GM12891 (cell line): ENCODE measurements around the gene HDAC4.
A peak's percentile ranks its signal among the peaks of the same experiment; 100 is the strongest.

Experiments used
- DNase-seq: peaks from one replicate; pipeline ENCODE4 v3.0.0; 2011; ENCODE audit warnings: low spot score; ENCODE audit not compliant: insufficient read length
- FAIRE-seq: peaks from 2 replicates; lab custom pipeline; 2011; peaks lifted over from hg19 to GRCh38; lab: Jason Lieb, UNC
- PAX5 ChIP-seq: IDR thresholded peaks from 2 replicates; pipeline ENCODE4 v1.6.1; 2011; ENCODE audit warnings: low read length, moderate library complexity, mild to moderate bottlenecking; ENCODE audit not compliant: insufficient read depth, severe bottlenecking
- POLR2A ChIP-seq: IDR thresholded peaks from 2 replicates; pipeline ENCODE4 v1.6.1; 2011; ENCODE audit warnings: low read depth, low read length, control low read depth
- POLR2AphosphoS5 ChIP-seq: IDR thresholded peaks from 2 replicates; pipeline ENCODE4 v1.6.1; 2011; ENCODE audit warnings: low read depth, low read length, control low read depth
- POU2F2 ChIP-seq: IDR thresholded peaks from 2 replicates; pipeline ENCODE4 v1.6.1; 2011; ENCODE audit warnings: low read depth, mild to moderate bottlenecking, control low read depth, low read length, moderate library complexity
- SPI1 ChIP-seq: IDR thresholded peaks from 2 replicates; pipeline ENCODE4 v1.6.1; 2011; ENCODE audit warnings: low read depth, low read length, control low read depth
- TAF1 ChIP-seq: IDR thresholded peaks from 2 replicates; pipeline ENCODE4 v1.6.1; 2011; ENCODE audit warnings: low read depth, low read length, control low read depth

HDAC4 gene

GRCh38 chr2:239252393-239252792, 148.4 kb downstream of the HDAC4 start:
- DNase-seq (no peak), FAIRE-seq (no peak)
- TF ChIP-seq TAF1 (no peak), POLR2A (no peak), SPI1 (no peak), POU2F2 (no peak)

- peak; percentile 28 for FAIRE-seq
Observed at GRCh38 chr2:239251971-239252370, 148.8 kb downstream of the HDAC4 start.

GRCh38 chr2:239250216-239251081, 150.4 kb downstream of the HDAC4 start:
- TF ChIP-seq POLR2AphosphoS5, result no peak
- TF ChIP-seq POLR2A, result no peak
- no peak for TF ChIP-seq SPI1
- TF ChIP-seq POU2F2, result no peak
- no peak for TF ChIP-seq TAF1
- TF ChIP-seq PAX5, result no peak
- FAIRE-seq (no peak), DNase-seq (no peak)

More at GRCh38 chr2:239251971-239252370, 148.8 kb downstream of the HDAC4 start:
- no peak for TF ChIP-seq PAX5
- no peak for TF ChIP-seq POU2F2
- no peak for TF ChIP-seq POLR2A
- no peak for TF ChIP-seq POLR2AphosphoS5
- no peak for TF ChIP-seq SPI1
- TF ChIP-seq TAF1, result no peak
- no peak for DNase-seq

GRCh38 chr2:239249776-239250175, 151.0 kb downstream of the HDAC4 start:
- no peak for FAIRE-seq
- TF ChIP-seq POLR2A (no peak), POLR2AphosphoS5 (no peak), SPI1 (no peak)

GRCh38 chr2:239249048-239249447, 151.8 kb downstream of the HDAC4 start:
- no peak for FAIRE-seq
- DNase-seq, result no peak
- TF ChIP-seq PAX5, result no peak
- TF ChIP-seq TAF1, result no peak
- no peak for TF ChIP-seq POLR2A
- TF ChIP-seq POU2F2, result no peak
- TF ChIP-seq POLR2AphosphoS5, result no peak
- TF ChIP-seq SPI1, result no peak

More at GRCh38 chr2:239249776-239250175, 151.0 kb downstream of the HDAC4 start:
- DNase-seq, result no peak

GRCh38 chr2:239247401-239248245, 153.2 kb downstream of the HDAC4 start:
- DNase-seq (no peak), FAIRE-seq (no peak)
- TF ChIP-seq SPI1 (no peak), POU2F2 (no peak), TAF1 (no peak), POLR2AphosphoS5 (no peak), POLR2A (no peak), PAX5 (no peak)

GRCh38 chr2:239246723-239247122, 154.1 kb downstream of the HDAC4 start:
- TF ChIP-seq TAF1 (no peak), POU2F2 (no peak), SPI1 (no peak), POLR2A (no peak), POLR2AphosphoS5 (no peak), PAX5 (no peak)
- FAIRE-seq (no peak), DNase-seq (no peak)

GRCh38 chr2:239245872-239246721, 154.7 kb downstream of the HDAC4 start:
- DNase-seq (no peak), FAIRE-seq (no peak)
- TF ChIP-seq SPI1, result no peak
- no peak for TF ChIP-seq POU2F2
- no peak for TF ChIP-seq POLR2AphosphoS5
- TF ChIP-seq TAF1, result no peak
- no peak for TF ChIP-seq POLR2A
- TF ChIP-seq PAX5, result no peak

GRCh38 chr2:239245107-239245506, 155.7 kb downstream of the HDAC4 start:
- FAIRE-seq (no peak), DNase-seq (no peak)
- TF ChIP-seq POLR2AphosphoS5 (no peak), PAX5 (no peak), POU2F2 (no peak), TAF1 (no peak), POLR2A (no peak), SPI1 (no peak)
